Myocyte (in vitro differentiated cells): ENCODE data around the gene LYAR. TPM values are rescaled to one million over a fixed set of nuclear protein-coding genes. Genes with fewer than 3 reads are reported as not detected.

ENCODE experiments used
- DNase-seq: peaks from one replicate; pipeline ENCODE4 v3.0.0-alpha.2; 2012; ENCODE audit warnings: low read depth
- total RNA-seq: library from RNA; depleted of rRNA; stranded (reverse); fragments of >200 nt; gene quantifications from 2 replicates; pipeline ENCODE4 v1.2.3, GENCODE V29; 2014

The LYAR gene
- total RNA-seq, 1 donor from 2014 or later, result 21.6 TPM

DNA sequence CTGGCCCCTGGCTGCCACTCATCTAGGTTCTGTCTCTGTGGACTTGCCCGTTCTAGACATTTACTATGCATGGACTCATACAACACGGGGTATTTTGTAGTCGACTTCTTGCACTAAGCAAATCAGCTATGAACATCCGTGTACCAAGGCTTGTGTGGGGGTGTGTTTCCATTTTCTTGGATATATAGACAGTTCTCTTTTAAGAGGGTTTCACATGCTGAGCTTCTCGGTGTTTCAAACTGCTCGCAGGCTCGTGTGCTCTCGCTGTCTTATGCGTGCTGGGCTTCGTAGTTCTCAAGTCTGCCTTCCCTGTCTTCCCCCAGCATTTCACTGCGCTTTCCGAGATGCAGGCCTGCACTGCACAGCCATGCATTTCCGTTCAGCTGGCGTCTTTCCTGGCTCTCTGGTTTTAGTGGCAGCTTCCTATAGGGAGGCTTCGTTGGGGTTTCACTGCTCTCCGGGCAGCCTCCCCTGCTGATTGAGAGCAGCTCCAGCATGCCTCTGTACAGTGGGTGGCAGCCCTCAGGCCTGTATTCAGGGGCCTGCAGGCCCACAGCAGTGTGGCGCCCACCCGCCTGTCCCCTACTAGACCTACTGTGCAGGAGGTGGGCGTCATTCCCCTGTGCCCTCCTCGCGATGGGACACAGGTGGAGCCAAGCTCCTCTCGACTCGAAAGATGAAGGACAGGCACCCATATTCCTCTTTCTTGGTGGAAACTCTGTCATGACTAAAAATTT lies 27.7 kb upstream of the LYAR start:
- no peak for DNase-seq

DNA sequence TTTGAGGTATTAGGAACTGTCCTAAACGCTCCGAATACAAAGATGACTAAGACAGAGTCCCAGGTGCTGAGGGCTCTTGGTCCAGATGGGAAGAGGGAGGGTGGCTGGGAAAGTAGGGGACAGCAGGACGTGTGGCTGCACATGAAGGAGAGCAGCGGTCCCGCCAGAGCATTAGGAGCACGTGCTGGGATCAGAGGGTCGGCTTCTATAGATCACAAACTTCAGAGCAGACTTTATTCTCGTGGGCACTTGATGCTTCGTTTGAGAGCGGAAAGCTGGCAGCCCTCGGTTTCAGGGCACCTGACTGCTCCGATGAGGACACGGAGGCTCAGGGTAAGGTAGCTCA lies 26.2 kb upstream of the LYAR start:
- no peak for DNase-seq

DNA sequence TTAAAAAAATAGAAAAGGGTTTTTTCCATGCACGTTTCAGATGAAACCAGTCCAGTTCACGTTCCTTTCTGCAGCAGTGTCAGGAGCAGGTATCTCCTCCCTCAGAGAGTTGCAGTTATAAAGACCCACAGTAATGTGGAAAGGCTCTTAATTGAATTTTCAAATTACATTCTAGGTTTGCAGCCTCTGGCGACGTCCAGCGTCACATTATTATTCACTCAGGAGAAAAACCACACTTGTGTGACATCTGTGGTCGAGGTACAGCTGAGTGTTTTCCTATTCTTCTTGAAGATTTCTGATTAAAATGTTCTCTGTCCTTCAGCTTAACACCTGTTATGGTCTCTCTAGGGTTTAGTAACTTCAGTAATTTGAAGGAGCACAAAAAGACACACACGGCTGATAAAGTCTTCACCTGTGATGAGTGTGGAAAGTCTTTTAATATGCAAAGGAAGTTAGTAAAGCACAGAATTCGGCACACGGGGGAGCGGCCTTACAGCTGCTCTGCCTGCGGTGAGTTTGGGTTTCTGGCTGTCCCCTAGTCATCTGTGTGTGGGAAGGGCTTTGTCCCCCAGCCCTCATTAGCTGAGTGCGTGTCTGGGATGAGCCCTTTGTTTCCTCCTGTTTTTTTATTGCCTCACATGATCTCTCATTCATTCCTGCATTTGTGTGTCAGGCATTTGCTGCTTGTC lies 25.7 kb upstream of the LYAR start:
- DNase-seq, result peak; percentile 16

DNA sequence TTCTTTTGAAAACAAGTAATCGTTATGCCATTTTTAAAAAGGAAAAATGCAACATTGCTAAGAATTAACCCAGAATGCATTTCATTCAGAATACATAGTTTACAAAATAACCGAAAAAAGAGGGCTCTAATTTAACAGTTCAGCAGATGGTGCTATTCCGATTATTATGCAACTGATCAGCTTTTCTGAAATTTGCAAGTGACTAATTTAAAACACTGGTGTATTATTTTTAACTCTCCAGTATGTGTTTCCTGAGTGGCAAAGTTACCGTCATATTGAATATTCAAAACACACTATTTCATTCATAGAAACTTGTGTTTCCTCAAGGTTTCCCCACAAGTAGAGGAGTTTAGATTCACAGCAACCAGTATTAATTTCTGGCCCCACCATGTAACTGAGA lies 21.2 kb upstream of the LYAR start:
- DNase-seq, result no peak

DNA sequence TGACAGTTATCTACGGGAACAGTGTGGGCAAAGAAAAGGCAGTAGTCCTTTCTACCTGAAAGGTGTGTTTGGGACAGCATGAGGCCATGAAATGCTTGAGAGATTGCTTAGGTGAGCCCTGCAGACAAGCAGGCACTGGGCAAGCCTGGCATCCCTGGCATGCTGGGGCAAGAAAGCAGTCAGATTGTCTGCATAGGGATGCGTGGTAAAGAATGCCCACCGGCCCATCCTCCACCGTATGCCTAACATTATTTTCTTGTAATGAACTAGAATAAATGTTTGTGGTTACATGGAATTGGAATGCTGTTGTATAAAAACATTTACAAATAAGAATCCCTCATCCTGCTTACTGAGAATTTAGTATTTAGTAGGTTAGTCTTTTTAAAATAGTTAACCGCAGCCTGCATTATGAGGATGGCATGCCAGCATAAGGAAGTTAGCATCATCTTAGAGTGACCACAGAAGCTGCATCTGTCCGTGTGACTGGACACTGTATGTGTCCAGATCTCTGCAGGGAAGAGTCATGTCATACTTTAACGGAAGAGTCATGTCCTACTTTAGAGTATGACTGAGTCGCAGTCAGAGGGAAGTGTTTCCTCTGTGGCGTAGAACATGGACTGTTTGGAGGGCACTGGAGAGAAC lies 19.0 kb upstream of the LYAR start:
- peak; percentile 95 for DNase-seq

DNA sequence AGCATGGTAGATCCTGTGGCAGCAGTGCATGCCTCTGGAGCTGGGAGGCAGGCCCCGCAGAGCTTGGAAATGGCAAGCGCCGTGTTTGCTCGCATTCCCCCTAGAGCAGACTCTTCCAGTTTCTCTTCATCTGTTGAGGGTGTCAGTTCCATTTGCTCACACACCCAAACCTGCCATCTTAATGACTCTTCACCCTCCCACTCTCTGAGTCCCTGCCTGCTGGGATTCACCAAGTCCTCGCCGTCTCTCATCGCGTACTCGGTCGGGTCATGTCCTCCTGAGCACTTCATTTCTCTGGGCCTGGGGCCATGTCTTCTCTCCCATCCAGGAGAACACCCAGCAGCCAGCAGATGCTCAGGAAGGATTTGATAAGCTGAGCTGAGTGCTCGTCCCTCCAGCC lies 17.0 kb upstream of the LYAR start:
- no peak for DNase-seq

DNA sequence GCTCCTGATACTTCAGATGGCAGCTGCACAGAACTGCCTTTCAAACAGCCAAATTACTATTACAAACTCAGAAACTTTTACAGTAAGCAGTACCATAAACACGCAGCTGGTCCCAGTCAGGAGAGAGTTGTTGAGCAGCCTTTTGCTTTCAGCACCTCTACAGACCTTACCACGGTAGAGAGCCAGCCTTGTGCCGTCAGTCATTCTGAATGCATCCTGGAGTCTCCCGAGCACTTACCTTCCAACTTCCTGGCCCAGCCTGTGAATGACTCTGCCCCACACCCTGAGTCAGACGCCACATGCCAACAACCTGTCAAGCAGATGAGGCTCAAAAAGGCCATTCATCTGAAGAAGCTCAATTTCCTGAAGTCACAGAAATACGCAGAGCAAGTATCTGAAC lies 12.5 kb upstream of the LYAR start:
- no peak for DNase-seq

DNA sequence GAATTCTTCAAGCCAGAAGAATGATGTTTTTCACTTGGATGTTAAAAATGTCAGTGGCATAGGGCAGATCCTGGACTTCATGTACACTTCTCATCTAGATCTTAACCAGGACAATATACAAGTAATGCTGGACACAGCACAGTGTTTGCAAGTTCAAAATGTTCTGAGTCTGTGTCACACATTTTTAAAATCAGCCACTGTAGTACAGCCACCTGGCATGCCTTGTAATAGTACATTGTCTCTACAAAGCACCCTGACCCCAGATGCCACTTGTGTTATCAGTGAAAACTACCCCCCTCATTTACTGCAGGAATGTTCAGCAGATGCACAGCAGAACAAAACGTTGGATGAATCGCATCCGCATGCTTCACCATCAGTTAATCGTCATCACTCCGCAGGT lies 12.0 kb upstream of the LYAR start:
- no peak for DNase-seq

DNA sequence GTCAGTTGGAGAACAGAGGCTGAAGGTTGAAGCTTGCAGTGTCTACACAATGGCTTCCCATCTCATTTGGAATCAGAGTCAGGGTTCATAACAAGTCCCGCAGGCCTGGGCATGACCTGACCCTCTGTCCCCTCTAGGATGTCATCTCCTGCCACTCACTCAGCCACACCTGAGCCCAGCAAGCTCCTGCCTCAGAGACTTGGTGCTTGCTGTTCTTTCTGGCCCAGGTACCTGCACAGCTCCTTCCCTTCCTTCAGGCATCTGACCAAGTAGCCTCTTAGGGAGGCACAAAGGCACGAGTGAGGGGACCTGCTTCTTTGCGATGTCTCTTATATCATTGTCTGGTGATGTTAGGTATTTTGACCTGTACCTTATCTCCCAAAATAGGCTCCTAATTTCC lies 9.1 kb upstream of the LYAR start:
- DNase-seq, result no peak

DNA sequence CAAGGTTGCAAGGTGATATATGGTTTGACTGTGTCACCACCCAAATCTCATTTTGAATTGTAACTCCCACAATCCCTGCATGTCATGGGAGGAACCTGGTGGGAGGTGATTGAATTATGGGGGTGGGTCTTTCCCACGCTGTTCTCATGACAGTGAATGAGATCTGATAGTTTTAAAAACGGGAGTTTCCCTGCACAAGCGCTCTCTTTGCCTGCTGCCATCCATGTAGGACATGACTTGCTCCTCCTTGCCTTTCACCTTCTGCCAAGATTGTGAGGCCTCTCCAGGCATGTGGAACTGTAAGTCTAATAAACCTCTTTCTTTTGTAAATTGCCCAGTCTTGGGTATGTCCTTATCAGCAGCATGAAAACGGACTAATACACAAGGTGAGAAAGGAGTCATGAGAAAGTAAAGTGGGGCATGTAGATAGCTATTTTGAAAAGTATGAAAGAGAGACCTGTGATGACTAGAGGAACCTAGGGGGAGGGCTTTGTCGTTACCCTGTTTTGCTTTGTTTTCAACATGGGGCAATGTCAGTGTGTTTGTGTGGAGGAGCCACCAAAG lies 6.4 kb upstream of the LYAR start:
- DNase-seq, result no peak

DNA sequence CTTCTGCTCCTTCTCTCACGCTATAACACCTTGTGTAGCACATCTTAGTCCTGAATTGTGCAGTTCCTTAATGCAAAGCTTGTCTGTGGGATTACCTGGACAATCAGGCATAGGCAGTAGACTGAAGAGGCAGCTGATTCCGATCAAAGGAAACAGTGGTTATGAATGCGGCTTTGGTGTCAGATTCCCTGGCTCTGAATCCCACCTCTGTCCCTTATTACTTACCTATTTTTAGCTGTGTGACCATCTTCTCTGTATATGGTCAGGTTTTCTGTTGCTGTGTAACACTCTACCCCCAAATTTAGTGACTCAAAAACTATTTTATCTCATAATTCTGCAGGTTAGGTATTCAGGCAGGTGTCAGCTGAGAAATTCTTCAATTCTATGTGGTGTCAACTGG lies 3.3 kb upstream of the LYAR start:
- DNase-seq, result peak; percentile 26

DNA sequence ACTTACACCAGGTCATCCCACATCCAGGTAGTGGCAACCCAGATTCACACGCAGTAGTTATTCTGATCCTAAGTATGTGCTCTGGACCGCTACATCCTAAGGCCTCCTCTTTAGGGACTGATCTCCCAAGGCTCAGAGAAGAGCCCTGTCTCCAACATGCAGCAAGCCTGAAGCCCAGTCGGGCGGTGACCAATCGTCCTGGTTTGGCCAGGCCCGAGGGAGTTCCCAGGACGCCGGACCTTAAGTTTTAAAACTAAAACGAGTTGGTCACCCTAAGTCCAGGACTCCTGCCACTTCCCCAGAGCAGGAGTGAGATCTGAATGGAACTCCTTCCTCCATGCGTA lies 385 bp downstream of the LYAR start:
- DNase-seq, result no peak

DNA sequence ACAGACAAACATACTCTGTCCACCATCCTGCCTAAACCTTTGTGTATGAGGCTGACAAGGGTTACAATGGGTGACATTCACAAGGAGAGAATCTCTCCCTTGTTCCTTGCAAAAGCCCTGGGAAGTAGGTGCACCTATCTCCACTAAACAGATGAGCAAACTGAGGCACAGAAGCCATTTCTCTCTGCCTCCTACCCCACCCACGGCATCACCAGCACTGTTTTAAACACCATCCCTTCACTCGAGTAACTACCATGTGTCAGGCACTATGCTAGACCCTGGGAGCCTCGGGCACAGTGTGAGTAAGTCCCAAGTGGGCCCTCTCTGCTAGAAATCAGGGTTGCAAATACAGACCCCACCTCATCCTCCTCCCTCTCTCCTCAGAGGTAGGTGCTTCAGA lies 899 bp downstream of the LYAR start:
- DNase-seq, result no peak

DNA sequence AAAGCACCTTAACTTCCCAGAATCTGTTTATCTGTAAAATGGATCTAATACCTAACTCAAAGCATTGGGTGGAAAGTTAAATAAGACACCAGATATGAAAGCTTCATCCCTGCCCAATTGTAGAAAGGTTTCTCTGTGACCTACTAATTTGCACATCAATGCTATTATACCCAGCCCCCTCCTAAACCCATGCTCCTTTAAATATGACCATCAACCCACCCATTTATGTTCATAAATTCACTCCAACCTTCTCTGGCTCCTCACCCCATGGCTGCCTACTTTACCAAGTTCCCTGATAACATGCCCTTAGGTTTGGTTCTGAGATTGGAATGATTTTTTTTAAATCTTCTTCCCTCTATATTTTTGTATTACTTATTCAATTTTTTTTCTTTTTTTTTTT lies 1.9 kb downstream of the LYAR start:
- DNase-seq, result no peak

DNA sequence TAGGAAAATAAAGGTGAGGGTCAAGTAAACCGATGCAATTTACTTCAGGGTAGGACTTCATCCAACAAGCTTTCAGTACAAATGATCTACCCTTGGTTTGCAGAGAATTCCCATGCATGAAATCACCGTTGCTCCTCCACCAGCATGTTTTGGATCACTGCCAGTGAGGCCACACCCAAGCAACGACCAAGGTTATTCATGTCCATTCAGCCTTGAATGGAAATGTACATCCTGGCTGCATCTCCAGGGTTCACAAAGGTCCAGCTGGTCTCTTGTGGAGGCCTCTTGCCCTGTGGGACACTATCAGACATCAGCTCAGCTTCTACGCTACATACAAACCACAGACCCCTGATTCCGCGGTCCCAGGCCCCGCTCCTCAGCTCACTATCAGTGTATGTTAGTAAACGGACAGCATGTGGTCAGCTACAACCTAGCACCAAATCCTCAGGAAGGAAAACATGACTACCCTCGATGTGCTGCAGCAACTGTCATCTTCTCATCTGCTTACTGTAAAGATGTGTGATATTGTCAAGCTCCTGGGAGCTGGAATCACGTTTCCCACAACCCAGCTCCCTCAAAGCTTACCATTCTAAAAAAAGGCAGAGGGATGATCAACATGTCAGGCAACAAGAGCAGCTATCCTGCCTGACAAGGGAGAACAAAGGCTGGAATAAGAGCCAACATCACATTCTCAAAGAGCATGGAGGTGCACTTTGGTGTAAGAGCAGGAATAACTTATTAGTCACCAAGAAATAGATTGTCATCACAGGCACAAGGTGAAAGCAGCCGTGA lies 4.9 kb downstream of the LYAR start:
- DNase-seq, result peak; percentile 73

DNA sequence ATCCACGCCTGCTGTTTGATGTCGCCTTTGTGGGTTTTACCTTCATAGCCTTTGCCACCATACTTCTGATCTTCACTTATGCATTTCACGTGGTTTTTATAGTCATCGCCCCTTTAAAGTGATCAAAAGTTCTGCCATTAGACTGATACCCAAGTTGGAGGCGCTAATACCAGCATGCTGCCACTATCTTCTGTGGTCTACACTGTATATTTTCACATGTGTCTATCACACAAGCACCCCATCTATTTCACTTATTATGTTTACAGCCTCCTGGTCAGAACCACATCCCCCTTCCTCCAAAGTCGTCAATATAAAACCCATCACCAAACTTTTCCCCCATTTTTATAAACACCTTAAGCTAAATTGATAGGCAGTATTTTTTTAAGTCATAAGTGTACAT lies 8.2 kb downstream of the LYAR start:
- no peak for DNase-seq

DNA sequence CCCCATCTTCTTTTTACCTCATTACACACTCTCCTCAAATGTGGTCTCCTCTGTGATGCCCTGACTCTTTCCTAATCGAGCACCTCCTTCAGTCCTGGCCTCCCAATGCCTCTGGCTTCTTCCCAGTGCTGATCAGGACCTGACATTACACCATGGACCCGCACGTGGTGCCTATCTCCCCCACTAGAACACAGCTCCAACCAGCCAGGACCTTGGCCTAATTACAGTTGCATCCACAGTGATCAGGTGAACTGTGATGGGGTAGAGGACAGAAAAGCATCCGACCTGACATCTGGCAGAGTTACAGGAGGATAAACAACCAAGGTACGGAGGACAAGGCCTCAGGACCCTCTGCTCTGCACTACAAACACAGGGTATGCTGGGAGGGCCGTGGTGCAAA lies 12.4 kb downstream of the LYAR start:
- DNase-seq, result no peak

DNA sequence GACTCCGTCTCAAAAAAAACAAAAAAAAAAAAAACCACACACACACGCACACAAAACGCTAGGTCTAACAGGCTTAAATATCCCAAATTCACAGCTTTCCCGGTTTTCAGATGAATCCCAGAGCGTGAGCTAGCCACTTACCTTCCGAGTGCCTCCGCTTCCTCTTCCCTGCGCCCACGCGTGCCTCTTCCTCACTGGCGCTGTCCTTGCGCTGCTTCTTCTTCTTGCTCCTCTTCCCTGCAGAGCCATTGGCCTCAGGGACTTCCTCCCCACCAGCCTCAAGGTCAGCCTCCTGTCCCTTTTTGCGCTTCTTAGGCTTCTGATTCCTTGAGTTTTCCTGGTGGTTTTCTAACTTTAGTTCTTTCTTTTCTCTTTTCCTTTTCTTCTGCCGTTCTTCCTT lies 15.7 kb downstream of the LYAR start:
- no peak for DNase-seq

DNA sequence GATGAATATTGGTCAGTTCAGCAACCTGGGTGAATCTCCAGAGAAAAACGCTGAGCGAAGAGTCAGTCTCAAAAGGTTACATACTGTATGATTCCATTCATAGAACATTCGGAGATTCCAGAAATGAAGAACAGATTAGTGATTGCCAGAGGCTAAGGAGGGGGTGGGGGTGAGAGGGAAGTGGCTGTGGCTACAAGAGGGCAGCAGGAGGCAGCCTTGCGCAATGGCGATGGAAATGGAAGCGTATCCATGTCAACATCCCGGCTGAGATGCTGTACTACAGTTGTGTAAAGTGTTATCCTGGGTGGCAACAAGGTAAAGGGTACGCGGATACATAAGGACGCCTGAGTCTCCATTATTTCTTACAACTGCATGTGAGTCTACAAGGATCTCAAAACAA lies 18.0 kb downstream of the LYAR start:
- no peak for DNase-seq

DNA sequence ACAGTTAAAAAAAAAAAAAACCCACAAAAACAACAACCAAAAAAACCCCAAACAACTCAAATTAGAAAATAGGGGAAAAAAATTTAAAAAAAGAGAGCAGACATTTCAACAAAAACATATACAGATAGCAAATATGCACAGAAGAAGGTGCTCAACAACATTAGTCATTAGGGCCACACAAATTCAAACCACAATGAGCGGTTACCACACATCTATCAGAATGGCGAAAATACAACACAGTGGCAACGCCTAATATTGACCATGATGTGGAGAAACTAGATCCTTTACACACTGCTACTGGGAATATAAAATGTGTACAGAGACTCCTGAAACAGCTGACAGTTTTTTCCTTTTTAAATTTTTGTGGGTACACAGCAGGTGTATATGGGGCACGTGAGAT lies 19.4 kb downstream of the LYAR start:
- DNase-seq, result peak; percentile 41

DNA sequence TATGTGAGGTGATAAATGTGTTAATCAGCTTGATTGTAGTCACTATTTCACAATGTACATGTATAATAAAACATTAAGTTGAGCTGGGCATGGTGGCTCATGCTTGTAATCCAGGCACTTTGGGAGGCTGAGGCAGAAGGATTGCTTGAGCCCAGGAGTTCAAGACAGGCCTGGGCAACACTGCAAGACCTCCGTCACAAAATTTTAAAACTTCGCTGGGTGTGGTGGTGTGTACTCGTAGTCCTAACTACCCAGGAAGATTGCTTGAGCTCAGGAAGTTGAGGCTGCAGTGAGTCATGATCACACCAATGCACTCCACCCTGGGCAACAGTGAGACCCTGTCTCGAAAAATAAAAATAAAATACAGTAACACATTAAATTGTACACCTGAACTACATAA lies 20.1 kb downstream of the LYAR start:
- no peak for DNase-seq

DNA sequence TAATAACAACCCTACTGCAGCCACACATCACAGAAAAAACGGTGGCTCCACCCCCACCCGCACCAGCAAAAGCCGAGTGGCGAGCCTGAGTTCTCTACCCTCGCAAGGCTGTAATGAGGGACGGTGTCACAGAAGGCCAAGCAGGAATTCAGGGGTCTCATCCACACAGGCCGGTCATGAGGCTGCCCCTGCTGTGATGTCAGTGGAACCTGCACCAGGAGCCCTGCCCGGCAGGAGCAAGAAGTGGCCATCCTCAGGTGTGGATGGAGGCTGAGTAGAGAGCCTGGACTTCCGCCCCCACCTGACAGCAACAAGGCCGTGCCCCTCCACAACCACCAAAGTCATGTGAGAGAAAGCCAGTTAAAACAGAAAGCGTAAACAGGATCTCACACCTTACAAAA lies 20.6 kb downstream of the LYAR start:
- no peak for DNase-seq
